A673 (cell line): ENCODE results near the gene NEDD9. TPM values are rescaled to one million over a fixed set of nuclear protein-coding genes. Genes with fewer than 3 reads are reported as not detected.
A peak's percentile ranks its signal among the peaks of the same experiment; 100 is the strongest.

Source experiments
- Bru-seq: library from RNA; stranded (reverse); fragments of 400-500 nt; gene quantifications from one replicate; lab custom pipeline; 2021; lab: Mats Ljungman, UMichigan
- BruChase-seq, 2 experiments: library from RNA; stranded (reverse); fragments of 400-500 nt; gene quantifications; one replicate each; lab custom pipeline; 2021; lab: Mats Ljungman, UMichigan
- BruUV-seq: library from RNA; stranded (reverse); fragments of 400-500 nt; replicated peaks from 2 replicates; lab custom pipeline; 2021; lab: Mats Ljungman, UMichigan
- CTCF ChIA-PET: fragments of 300-600 bp; sonication (Branson Sonifier 250); formaldehyde crosslinking; loops from one replicate; lab custom pipeline; 2022; ENCODE audit warnings: antibody characterized with exemption; lab: Charles Lee
- POLR2A ChIA-PET: fragments of 300-600 bp; sonication (Branson Sonifier 250); formaldehyde crosslinking; loops from one replicate; lab custom pipeline; 2022; ENCODE audit warnings: antibody characterized with exemption; ENCODE audit not compliant: low non-redundant PET; lab: Charles Lee
- DNase-seq: peaks from one replicate; pipeline ENCODE4 v3.0.0-alpha.2; 2015; ENCODE audit warnings: low spot score
- H3K27ac ChIP-seq: fragments of 200-600 bp; sonication (generic); 2 replicates; pipeline ENCODE4 v1.5.1; 2016; ENCODE audit warnings: mixed run types, low read depth, mild to moderate bottlenecking, mixed read lengths, antibody characterized with exemption, low read length; ENCODE audit not compliant: poor library complexity, severe bottlenecking
- H3K27me3 ChIP-seq: fragments of 200-600 bp; sonication (generic); replicated peaks from 2 replicates; pipeline ENCODE4 v1.6.1; 2017; ENCODE audit warnings: mixed run types, low read depth, mild to moderate bottlenecking, mixed read lengths, antibody characterized with exemption, low read length; ENCODE audit not compliant: insufficient read depth, poor library complexity
- H3K36me3 ChIP-seq: fragments of 200-600 bp; sonication (generic); 2 replicates; pipeline ENCODE4 v1.6.1; 2016; ENCODE audit warnings: mixed run types, mild to moderate bottlenecking, mixed read lengths, antibody characterized with exemption, low read length; ENCODE audit not compliant: insufficient read depth, poor library complexity, severe bottlenecking
- H3K4me1 ChIP-seq: fragments of 200-600 bp; sonication (generic); 2 replicates; pipeline ENCODE4 v1.6.1; 2017; ENCODE audit warnings: mixed run types, mild to moderate bottlenecking, mixed read lengths, antibody characterized with exemption, low read length; ENCODE audit not compliant: insufficient read depth, poor library complexity, severe bottlenecking
- H3K4me3 ChIP-seq: fragments of 200-600 bp; sonication (generic); 2 replicates; pipeline ENCODE4 v1.5.1; 2016; ENCODE audit warnings: low read depth, mixed run types, mild to moderate bottlenecking, mixed read lengths, low read length; ENCODE audit not compliant: poor library complexity, severe bottlenecking
- H3K9me3 ChIP-seq: fragments of 200-600 bp; sonication (generic); 2 replicates; pipeline ENCODE4 v1.6.1; 2016; ENCODE audit warnings: mixed run types, low read depth, mild to moderate bottlenecking, mixed read lengths, antibody characterized with exemption, low read length; ENCODE audit not compliant: poor library complexity, severe bottlenecking
- EZH2 ChIP-seq: fragments of 200-600 bp; sonication (generic); IDR thresholded peaks from 2 replicates; pipeline ENCODE4 v1.6.1; 2017; ENCODE audit warnings: borderline replicate concordance, low read depth, mild to moderate bottlenecking, mixed read lengths, antibody characterized with exemption, low read length; ENCODE audit not compliant: poor library complexity, severe bottlenecking
- intact Hi-C: fragments of 100-400 bp; cut with micrococcal nuclease; formaldehyde crosslinking; loops from one replicate; pipeline ENCODE4 v1.10.0; 2022; ENCODE audit not compliant: unreplicated experiment
- long read RNA-seq: library from polyadenylated mRNA; stranded (forward); transcript quantifications from one replicate; pipeline ENCODE4 v2.0.0, GENCODE V29; 2022
- total RNA-seq: library from RNA; stranded (reverse); gene quantifications from 2 replicates; pipeline ENCODE4 v1.2.3, GENCODE V29; 2021
- TF ChIP-seq, protein P1 (sequence below): fragments of 300-800, 200-600 bp; sonication (generic); conservative IDR thresholded peaks from 2 replicates; pipeline ENCODE4 v1.5.1; 2017; ENCODE audit warnings: low read depth, mild to moderate bottlenecking, antibody characterized with exemption, low read length, moderate library complexity, mixed read lengths

The NEDD9 gene
- total RNA-seq: 5.6 and 6.6 TPM in 2 replicates
- percentile 42 among the genes with signal in this experiment for Bru-seq, nascent RNA
- BruChase-seq, experiment 1, labeled RNA remaining after a 2-hour chase: percentile 32 among the genes with signal in this experiment
- percentile 20 among the genes with signal in this experiment for BruChase-seq, experiment 2, labeled RNA remaining after a 6-hour chase
- long read RNA-seq, full-length matches to known transcripts: 1 of 5 reads
- long read RNA-seq, partial matches to known transcripts: 3 of 5 reads
- long read RNA-seq, other reads (novel, unspliced or antisense): 1 of 5 reads

- Histone ChIP-seq H3K4me1 (peaks cover 23% of the 10 kb centered on the region), H3K36me3 (no peaks in the 10 kb centered on the region), H3K27me3 (no peaks in the 10 kb centered on the region), H3K9me3 (no peaks in the 10 kb centered on the region), H3K4me3 (peak within 1 kb of the TSS; percentile 60), H3K27ac (peak within 1 kb of the TSS; percentile 73)
- ChIA-PET CTCF (no interaction called here), POLR2A (interaction anchor here (0.6 to 1.2 kb wide), 10 partner anchors 21 to 1379 kb away, joined by 3 to 7 read pairs (median 4); no protein-coding TSS in a partner anchor)
- intact Hi-C loops: loop anchor here (2.0 kb wide), 1 partner anchor 59 kb away; no protein-coding TSS in a partner anchor
- peak; percentile 99 for DNase-seq
- TSS peak; percentile 37 for BruUV-seq
- TF ChIP-seq EZH2: no peak
Measured at GRCh38 chr6:11232193-11232769, at the start of gene NEDD9. TSS of gene NEDD9 (minus strand) at chr6:11232668. CDS start at chr6:11232515, 153 bp downstream.

- no peak overlapping the region for H3K27ac ChIP-seq
- CTCF ChIA-PET: no interaction called here
- intact Hi-C loops: no loop called here
- H3K4me3 ChIP-seq: no peak overlapping the region
- no TSS peak for BruUV-seq
- no peak for TF ChIP-seq EZH2
- TF ChIP-seq, protein P1, sequence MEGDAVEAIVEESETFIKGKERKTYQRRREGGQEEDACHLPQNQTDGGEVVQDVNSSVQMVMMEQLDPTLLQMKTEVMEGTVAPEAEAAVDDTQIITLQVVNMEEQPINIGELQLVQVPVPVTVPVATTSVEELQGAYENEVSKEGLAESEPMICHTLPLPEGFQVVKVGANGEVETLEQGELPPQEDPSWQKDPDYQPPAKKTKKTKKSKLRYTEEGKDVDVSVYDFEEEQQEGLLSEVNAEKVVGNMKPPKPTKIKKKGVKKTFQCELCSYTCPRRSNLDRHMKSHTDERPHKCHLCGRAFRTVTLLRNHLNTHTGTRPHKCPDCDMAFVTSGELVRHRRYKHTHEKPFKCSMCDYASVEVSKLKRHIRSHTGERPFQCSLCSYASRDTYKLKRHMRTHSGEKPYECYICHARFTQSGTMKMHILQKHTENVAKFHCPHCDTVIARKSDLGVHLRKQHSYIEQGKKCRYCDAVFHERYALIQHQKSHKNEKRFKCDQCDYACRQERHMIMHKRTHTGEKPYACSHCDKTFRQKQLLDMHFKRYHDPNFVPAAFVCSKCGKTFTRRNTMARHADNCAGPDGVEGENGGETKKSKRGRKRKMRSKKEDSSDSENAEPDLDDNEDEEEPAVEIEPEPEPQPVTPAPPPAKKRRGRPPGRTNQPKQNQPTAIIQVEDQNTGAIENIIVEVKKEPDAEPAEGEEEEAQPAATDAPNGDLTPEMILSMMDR: no peak
- H3K4me1 ChIP-seq: peaks cover 7% of the 10 kb centered on the region
- POLR2A ChIA-PET: no interaction called here
- no peak for DNase-seq
- no peaks in the 10 kb centered on the region for H3K36me3 ChIP-seq
- H3K27me3 ChIP-seq: no peaks in the 10 kb centered on the region
- H3K9me3 ChIP-seq: no peaks in the 10 kb centered on the region
Measured at GRCh38 chr6:11282245-11282644, 49.8 kb upstream of the NEDD9 start.

DNA sequence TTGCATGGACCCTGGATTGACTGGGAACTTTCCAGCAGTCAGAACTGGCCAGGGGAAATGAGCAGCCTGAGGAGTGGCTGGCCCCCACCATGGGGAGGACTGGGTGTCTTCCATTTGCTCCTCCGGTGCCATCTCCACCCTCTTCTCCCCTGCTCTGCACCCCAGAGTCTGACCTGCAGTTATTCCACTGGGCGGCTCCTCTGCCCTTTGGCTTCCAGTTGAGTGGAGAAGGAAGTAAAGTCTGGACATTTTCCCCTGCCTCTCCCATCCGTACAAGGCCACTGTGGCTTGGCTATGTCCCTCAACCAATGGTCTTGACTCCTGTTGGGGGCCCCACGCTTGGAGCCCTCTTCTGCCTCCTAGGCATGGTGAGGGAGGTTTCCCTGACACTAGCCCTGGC is 47.9 kb upstream of the NEDD9 start:
- Histone ChIP-seq H3K4me1 (peaks cover 11% of the 10 kb centered on the region), H3K36me3 (no peaks in the 10 kb centered on the region), H3K27me3 (no peaks in the 10 kb centered on the region), H3K27ac (no peak overlapping the region), H3K9me3 (no peaks in the 10 kb centered on the region), H3K4me3 (no peak overlapping the region)
- TF ChIP-seq, protein P1: no peak
- no peak for TF ChIP-seq EZH2
- ChIA-PET CTCF (no interaction called here), POLR2A (no interaction called here)
- DNase-seq: no peak
- intact Hi-C loops: no loop called here
- no TSS peak for BruUV-seq
